Liver (tissue), 3 donors: ENCODE data around the gene KRT222.

Experiments used
- ATF3 ChIP-seq: IDR thresholded peaks from 2 replicates; pipeline ENCODE4 v1.6.1; 2016; ENCODE audit warnings: antibody characterized with exemption
- CTCF ChIP-seq: fragments of 150-350 bp; IDR thresholded peaks from 2 replicates; pipeline ENCODE4 v1.5.1; 2017; ENCODE audit warnings: improper control_type of control experiment, low read depth, low read length; ENCODE audit not compliant: missing input control
- EGR1 ChIP-seq, 2 donors: IDR thresholded peaks; 2 replicates each; pipeline ENCODE4 v1.6.1; 2016 to 2018; ENCODE audit warnings: antibody characterized with exemption in 2 of 2, low read depth in 2 of 2
- FOXA1 ChIP-seq: IDR thresholded peaks from 2 replicates; pipeline ENCODE4 v1.6.1; 2016; ENCODE audit warnings: antibody characterized with exemption
- GABPA ChIP-seq, 2 donors: IDR thresholded peaks in 1 of 2; conservative IDR thresholded peaks in 1 of 2; 2 replicates each; pipeline ENCODE4 v1.6.1; 2016; ENCODE audit warnings: antibody characterized with exemption in 2 of 2, mild to moderate bottlenecking in 1 of 2, moderate library complexity in 1 of 2
- HNF4G ChIP-seq: IDR thresholded peaks from 2 replicates; pipeline ENCODE4 v1.6.1; 2016; ENCODE audit warnings: antibody characterized with exemption
- RAD21 ChIP-seq, 2 donors: IDR thresholded peaks; 2 replicates each; pipeline ENCODE4 v1.6.1; 2016; ENCODE audit warnings: antibody characterized with exemption in 2 of 2, mild to moderate bottlenecking in 2 of 2
- SP1 ChIP-seq: IDR thresholded peaks from 2 replicates; pipeline ENCODE4 v1.6.1; 2018; ENCODE audit warnings: antibody characterized with exemption, mild to moderate bottlenecking
- TAF1 ChIP-seq: conservative IDR thresholded peaks from 2 replicates; pipeline ENCODE4 v1.6.1; 2016; ENCODE audit warnings: antibody characterized with exemption, mild to moderate bottlenecking
- YY1 ChIP-seq: IDR thresholded peaks from 2 replicates; pipeline ENCODE4 v1.6.1; 2016; ENCODE audit warnings: antibody characterized with exemption, mild to moderate bottlenecking
- ZBTB33 ChIP-seq: IDR thresholded peaks from 2 replicates; pipeline ENCODE4 v1.6.1; 2016; ENCODE audit warnings: antibody characterized with exemption
- TF ChIP-seq, protein P1 (sequence below): IDR thresholded peaks from 2 replicates; pipeline ENCODE4 v1.6.1; 2016; ENCODE audit warnings: antibody characterized with exemption
- TF ChIP-seq, protein P2 (sequence below): IDR thresholded peaks from 2 replicates; pipeline ENCODE4 v1.6.1; 2016; ENCODE audit warnings: antibody characterized with exemption, mild to moderate bottlenecking
- donor health status: healthy.
- donor health status: healthy.

DNA sequence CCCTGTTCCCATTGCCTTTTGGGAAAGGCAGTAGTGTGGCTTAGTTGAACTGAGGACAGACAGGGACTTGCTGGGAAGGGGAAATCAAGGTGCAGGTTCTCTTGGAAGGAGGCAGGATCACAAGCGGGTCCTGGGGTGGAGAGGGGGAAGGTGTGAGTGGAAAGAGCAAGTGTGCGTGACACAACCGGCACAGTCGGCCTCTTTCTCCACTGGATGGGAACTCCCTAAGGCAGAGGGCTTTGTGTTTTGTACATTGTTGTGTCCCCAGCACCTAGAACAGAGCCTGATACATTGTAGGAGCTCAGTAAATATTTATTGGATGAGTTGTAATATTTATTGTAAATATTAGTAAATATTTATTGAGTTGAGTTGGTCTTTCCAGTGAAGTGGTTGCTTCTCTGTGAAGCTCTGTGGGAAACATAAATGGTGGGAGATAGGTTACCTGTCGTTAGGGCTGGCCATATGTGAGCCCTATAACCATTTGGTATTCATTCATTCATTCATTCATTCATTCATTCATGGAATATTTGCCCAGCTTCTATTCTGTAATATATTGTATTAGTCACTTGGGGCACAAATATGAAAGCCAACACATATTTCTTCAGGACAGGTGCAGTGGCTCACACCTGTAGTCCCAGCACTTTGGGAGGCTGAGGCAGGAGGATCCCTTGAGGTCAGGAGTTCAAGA, 51.4 kb downstream of the KRT222 start:
- TF ChIP-seq, protein P1, sequence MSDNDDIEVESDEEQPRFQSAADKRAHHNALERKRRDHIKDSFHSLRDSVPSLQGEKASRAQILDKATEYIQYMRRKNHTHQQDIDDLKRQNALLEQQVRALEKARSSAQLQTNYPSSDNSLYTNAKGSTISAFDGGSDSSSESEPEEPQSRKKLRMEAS = no peak
- TF ChIP-seq CTCF (no peak), ATF3 (no peak), RAD21 (IDR thresholded peaks at IDR 0.05) (no peak), EGR1 (IDR thresholded peaks at IDR 0.05; ENCODE audit: low read depth in 2 of 2) (no peak), HNF4G (no peak), ZBTB33 (no peak), TAF1 (no peak), FOXA1 (no peak), GABPA (IDR thresholded peaks at IDR 0.05 in 1 of 2, conservative IDR thresholded peaks at IDR 0.05 in 1 of 2) (no peak), YY1 (no peak), SP1 (no peak)
- TF ChIP-seq, protein P2, sequence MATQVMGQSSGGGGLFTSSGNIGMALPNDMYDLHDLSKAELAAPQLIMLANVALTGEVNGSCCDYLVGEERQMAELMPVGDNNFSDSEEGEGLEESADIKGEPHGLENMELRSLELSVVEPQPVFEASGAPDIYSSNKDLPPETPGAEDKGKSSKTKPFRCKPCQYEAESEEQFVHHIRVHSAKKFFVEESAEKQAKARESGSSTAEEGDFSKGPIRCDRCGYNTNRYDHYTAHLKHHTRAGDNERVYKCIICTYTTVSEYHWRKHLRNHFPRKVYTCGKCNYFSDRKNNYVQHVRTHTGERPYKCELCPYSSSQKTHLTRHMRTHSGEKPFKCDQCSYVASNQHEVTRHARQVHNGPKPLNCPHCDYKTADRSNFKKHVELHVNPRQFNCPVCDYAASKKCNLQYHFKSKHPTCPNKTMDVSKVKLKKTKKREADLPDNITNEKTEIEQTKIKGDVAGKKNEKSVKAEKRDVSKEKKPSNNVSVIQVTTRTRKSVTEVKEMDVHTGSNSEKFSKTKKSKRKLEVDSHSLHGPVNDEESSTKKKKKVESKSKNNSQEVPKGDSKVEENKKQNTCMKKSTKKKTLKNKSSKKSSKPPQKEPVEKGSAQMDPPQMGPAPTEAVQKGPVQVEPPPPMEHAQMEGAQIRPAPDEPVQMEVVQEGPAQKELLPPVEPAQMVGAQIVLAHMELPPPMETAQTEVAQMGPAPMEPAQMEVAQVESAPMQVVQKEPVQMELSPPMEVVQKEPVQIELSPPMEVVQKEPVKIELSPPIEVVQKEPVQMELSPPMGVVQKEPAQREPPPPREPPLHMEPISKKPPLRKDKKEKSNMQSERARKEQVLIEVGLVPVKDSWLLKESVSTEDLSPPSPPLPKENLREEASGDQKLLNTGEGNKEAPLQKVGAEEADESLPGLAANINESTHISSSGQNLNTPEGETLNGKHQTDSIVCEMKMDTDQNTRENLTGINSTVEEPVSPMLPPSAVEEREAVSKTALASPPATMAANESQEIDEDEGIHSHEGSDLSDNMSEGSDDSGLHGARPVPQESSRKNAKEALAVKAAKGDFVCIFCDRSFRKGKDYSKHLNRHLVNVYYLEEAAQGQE = no peak
